COLO668 (cell line): ENCODE data around the gene GNAI1.
A peak's percentile ranks its signal among the peaks of the same experiment; 100 is the strongest.

Experiments used
- DNase-seq: peaks from one replicate; lab custom pipeline; 2025; ENCODE audit not compliant: unreplicated experiment; lab: John Stamatoyannopoulos, UW

The GNAI1 gene

DNA sequence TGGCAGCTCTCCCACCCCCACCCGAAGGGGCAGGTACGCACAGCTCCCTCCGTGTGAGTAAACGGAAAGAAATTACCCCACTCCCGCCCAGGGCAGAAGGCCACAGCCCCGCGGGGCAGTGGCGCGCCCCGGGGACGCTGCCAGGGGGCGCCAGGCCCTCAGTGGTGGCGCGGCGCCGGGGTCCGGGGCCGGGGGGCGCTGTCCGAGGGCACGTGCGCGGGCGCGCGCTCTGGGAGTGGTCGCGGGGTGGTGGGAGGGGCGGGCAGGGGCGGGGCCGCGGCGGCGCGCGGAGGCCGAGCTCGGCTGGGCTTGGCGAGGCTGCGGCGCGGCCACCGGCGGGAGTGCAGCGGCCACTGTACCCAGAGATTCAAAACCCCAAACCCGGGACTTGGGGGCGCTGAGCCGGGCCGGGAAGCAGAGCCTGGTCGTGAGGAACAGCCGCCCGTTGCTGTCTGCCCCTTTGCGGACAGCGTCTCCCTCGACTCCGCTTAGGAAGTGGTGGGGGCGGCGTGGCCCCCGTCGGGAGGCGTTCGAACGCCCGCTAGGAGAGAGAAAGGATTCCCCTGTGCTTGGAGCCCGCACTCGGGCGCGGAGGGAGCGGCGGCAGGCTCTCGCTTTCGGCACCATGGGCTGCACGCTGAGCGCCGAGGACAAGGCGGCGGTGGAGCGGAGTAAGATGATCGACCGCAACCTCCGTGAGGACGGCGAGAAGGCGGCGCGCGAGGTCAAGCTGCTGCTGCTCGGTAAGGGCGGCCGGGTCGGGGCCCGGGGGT is at the start of gene GNAI1:
Gene GNAI1, plus strand, starts transcription at position 296 of the 773 bp plus-strand sequence. Its CDS starts 330 bp downstream, at position 626.
- peak; percentile 79 for DNase-seq

DNA sequence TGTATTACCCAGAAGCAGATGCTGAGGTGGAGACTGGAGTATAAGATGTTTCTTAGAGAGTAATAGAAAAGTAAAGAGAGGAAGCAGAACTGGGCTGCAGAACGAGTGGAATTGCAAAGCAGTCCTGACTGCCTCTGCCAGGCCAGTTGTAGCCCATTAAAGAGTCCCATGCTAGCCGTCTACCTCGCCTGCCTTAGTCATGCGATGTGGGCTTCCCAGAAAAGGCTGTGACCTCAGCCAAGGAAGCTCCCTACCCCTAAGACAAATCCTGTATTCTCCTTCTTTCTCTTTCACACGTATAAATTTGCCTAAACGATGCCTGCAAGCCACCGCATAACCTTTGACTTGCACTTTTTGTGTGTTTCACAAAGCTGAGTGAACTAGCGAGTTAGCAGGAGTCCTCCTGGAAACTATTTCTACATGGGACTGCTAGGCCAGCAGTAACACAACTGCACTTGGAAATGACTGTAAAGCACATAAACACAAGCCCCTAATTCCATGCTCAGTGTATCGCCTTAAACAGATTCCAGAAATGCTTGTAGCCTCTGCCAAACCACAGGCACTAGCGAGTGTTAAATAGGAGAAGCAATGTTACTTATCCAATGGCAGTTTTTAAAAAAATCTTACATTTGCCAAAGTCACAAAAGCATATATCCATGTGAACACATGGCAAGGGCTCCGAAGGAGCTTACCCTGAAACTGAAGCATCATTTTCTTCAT is 47.4 kb upstream of the GNAI1 start:
- DNase-seq = no peak

DNA sequence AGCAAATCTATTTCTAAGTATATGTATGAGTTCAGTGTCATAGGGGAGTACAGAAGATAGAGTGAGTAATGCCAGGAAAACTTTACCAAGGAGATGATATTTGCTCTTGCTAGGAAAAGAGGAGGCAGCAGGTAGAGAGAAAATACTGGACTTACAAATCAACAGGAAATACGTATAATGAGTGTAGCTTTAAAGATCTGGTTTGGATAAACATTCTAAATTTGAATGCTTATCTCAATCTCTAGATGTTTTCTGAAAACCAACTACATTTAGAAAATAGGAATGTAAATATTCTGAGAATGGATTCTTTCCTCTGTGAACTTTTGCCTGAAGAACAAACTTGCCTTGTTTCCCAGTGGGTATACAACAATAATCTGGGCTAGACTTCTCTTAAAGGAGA is 46.9 kb upstream of the GNAI1 start:
- DNase-seq = no peak

DNA sequence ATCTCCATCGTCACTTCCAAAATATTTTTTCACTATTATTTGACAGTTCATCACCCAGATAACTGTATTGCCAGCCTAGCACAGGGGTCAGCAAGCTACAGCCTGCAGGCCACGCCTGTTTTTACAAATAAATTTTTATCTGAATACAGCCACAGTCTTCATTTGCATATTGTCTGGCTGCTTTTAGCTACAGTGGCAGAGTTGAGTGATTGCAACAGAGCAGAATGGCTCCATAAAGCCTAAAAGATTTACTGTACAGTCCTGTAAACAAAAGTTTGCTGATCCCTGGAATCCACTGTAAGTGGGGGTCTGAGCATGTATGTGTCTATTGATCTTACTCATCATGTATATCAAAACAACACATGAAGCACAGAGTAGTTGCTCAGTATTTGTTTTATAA is 45.9 kb upstream of the GNAI1 start:
- no peak for DNase-seq

DNA sequence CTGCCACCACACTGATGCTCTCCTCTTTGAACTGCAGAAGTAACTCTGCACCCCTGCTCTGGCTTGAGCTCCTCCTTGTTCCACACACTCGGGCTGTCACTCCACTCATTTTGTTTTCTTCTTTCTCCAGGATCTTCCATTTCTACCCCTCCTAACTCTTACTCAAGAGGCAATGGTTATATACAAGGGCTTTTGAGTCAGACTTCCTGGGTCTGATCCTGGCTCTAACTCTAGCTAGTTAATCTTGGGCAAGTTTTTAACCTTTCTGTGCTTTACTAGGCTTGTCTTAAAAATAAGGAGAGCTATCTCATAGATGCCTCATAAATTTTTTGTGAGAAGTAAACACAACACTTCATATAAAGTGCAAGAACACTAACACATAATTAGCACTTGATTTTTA is 45.3 kb upstream of the GNAI1 start:
- DNase-seq = no peak

DNA sequence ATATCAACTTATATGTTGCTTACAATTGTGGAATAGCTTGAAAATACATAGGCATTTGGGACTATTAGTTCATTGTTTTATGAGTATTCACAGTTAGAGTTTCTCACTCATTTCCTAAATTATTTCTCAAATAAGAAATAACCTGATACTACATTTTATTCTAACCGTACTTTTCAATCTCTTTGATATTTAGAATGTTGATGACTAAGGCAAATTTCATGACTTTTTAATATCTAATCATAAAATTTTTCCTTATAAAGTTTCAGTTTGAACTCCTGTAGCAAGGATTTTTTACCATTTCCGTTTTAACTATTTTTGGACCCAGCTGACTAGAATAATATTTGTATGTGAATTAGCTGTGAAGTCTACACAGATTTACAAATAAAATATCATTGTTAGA is 41.3 kb upstream of the GNAI1 start:
- DNase-seq = no peak

DNA sequence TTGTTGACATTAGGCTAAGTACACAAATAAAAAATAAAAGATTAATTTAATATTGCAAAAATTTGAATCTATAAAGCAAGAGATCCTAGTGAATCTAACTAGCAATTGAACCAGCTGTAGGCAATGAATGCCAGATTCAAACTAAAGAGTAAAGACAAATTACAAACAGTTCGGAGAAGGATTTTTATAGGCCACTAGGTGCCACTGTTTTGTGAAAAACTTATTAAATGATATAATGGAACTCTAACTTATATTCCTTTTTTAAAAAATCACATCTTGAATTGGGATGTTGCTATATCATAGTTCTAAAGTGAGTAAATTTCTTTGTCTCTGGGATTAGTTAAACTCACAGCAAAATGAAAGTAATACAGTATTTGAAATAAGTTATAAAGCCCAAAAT is 39.1 kb upstream of the GNAI1 start:
- DNase-seq = no peak

DNA sequence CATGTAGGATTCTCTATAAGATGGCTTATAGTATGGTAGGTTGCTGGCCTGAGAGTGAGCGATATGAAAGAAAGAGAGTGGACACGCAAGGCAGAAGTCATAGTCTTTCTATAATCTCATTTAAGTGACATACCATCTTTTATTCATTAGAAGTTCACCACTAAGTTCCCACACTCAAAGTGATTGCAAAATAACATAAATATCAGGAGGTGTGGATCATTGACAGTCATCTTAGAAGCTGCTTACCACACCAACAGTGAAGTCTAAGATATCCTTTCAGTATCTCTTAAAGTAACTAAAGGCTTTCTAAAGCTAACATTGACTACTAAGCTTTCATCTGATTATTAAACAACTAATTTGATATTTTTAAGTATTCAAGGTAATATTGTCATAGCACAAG is 36.9 kb upstream of the GNAI1 start:
- no peak for DNase-seq

DNA sequence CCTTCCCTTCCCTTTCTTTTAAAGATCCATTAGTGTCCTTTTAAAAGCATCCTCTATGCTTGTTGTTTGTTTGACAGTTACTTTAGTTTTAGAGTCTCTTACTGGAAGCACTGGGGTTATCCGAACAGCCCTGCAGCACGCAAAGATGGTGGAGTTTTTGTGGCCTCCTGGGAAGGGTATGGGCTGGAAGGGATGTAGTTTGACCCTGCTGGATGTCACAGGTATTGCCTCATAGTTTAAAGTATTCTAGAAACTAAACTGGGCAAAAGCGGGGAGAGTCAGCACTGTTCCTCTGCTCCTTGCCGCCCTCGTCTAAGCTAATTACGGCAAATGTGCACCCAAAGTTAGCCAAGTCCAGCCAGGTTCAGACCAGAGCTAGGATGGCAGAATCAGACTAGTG is 35.8 kb upstream of the GNAI1 start:
- DNase-seq = no peak

DNA sequence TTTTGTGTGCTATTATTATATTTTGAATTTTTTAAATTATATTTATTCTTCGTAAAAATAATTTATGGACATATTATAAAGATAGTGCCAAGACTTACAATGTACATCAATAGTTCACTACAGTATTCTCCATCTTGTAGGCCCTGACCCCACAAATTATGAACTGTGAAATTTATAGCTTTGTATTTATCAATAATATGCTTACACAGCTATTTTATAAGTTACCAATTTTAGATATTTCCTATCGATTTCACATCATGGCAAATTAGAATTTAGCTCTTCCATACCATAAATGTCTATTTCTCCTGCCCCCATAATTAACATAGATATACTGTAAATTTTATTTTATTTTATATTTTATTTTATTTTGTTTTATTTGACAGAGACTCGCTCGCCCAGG is 34.4 kb upstream of the GNAI1 start:
- no peak for DNase-seq

DNA sequence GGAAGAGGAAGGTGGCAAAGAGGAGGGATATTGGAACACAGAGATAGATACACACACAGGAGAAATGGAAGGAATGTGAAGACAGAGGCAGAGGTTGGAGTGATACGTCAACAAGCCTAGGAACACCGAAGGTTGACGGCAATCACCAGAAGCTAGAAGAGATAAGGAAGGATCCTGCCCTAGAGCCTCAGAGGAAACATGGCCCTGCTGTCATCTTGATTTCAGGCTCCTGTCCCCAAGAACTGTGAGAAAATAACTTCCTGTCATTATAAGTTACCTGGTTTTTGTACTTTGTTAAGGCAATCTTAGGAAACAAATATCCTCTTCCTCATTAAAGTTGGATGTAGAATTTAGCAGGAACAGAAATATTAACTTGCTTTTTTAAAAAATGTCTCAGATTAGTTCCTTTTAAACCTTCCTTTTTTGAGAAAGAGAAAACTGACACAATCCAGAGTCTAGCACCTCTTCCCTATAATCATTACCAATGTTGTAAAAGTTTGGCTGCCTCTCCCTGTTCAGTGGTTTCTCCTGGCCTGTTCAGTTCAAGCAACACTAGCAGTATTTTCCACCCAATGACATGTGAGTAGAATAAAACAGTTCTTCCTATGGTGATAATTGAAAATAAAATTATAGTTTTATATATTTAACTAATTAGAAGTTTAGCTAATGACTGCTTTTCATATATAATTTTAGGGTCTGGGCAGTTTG is 28.8 kb upstream of the GNAI1 start:
- DNase-seq = no peak

DNA sequence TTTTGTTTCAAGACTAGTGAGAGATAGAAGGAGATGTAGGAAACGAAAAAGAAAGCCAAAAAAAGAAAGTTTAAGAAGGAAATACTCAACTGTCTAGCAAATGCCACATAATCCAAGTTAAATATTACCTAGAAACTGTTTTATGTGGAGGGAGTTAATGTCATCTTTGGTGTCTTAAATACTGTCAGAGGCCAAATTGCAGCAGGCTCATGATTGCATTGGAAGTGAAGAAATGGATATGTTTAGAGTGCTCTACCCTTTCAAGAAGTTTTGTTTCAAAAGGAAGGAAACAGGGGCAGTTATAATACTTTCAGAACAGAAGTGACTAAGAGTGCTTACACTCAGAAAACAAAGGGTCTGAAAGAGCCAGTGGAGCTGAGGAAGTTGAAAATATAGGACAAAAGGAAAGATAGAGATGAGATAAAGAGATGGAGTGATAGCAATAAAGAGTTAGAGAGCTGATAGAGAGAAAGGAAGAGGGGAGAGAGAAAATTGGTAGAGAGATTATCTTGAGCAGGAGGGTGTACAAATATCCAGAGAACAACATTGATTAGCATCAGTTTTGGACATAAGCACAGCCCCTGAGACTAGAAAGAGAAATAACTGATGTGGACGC is 28.0 kb upstream of the GNAI1 start:
- DNase-seq = no peak

DNA sequence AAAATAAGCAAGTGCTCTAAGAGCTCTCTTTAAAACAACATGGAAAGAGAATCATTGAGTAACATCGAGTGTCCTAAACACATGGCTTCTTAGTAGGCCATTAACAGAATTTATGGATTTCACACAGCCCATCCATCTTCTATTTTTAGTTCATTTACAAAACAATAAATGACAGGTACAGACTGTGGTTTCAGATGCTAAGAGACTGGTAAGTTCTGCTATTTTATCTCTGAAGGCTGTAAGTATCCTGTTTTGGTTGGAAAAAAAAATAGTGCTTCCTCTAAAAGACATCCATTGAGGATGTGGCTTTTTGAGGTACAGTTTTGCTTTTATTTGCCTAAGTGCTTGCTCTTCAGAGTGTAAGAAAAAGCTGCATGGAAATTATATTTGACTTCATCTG is 27.4 kb upstream of the GNAI1 start:
- no peak for DNase-seq

DNA sequence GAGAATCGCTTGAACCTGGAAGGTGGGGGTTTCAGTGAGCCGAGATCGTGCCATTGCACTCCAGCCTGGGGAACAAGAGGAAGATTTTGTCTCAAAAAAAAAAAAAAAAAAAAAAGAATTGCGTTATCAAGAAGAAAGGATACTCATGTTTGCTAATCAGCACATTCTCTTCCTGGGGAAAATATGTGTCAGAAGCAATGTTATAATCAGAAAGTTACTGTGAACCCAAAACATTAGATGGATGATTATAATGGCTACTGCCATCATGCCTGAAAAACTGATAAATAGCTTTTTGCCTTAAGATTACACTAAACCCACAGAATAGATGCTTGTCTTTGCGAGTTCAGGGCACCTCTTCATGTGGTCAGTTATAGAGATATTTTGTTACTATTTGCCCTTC is 24.3 kb upstream of the GNAI1 start:
- no peak for DNase-seq

DNA sequence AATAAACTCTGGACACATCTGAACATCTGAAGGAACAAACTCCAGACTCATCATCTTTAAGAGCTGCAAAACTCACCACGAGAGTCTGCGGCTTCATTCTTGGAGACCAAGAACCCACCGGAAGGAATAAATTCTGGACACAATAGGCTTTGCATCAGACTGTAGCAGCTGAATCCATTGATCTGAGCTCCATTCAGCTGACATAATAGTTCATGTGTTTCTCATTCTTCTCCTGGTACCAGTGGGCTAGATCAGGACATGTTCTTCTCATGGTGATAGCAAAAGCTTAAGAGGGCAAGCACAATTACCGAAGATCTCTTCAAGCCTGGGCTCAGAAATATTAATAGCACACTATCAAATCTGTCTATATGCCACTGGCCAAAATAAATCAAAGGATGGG is 20.5 kb upstream of the GNAI1 start:
- no peak for DNase-seq

DNA sequence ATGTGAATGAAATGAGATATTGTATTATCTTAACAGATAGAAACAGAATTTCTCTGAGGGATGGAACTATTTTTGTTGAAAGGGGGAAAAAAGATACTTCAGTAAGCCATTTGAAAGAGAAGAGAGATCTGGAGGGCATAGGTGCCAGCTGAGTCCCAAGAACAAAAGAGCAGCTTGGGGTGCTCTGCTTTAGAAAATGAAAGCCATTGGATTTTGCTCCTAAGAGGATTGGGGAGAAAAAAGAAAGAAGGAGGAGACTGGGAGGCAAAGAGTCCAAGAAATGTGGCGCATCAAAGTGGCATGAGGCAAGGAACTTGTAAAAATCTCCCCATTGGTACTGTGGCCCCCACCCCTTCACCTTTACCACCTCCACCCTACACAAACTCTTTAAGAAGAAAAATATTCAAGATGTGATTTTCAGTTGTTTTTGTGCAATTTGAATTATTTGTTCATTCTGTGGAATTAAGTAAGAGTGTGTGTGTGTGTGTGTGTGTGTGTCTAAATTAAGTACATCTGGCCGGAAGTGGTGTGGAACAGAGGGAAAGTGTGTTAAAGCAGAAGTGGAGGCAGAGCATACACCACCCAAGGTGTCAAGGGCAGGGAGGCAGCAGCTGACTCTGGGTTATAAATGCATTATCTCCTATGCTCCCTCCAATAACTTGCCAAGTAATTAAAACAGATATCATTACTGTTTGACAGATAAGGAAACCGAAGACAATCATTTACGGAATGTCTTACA is 9.9 kb upstream of the GNAI1 start:
- DNase-seq = no peak

DNA sequence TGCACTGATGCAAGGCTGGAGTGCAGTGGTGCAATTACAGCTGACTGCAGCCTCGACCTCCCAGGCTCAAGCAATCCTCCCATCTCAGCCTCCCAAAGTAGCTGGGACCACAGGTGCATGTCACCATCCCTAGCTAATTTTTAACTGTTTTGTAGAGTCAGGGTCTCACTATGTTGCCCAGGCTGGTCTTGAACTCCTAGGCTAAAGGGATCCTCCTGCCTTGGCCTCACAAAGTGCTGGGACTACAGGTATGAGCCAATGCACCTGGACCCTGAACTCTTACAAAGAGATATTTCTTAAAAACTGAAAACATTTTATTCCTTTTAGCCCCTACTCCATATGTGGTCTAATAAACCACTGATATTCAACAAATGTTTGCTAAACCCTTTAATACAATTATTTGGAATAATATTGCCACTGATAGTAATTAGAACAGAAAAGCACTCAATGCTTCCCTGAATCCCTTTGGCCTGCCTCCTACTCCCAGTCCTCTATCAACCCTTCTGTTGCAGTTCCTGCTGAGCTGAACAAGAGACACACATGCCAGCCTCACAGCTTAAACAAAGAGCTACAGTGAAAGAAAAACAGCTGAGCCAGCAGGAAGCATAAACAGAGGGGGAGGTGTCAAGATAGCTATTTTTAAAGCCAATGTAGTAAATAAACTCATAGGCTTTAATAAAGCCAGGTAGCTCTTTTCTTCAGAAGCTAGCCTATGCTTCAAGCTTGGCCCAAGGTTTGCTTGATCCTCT is 7.0 kb upstream of the GNAI1 start:
- peak; percentile 16 for DNase-seq

DNA sequence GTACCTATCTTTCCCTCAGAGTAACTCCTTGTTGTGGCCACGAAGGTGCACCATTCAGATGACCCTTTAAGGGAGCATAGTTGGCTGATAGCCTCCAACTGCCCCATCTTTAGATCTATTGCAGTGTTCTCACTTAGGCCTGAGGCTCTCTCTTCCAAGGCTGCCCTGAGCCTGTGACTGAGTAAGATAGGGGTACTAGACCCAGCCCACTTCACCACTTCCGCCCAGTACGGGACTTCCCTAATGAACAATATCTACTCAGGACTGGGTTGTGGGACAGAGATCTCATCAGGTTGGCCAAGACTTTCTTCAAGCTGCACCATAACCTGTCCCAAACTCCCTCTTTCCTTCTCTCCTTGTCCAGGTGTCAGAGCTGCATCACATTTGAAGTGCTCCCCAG is 5.7 kb upstream of the GNAI1 start:
- DNase-seq = no peak

DNA sequence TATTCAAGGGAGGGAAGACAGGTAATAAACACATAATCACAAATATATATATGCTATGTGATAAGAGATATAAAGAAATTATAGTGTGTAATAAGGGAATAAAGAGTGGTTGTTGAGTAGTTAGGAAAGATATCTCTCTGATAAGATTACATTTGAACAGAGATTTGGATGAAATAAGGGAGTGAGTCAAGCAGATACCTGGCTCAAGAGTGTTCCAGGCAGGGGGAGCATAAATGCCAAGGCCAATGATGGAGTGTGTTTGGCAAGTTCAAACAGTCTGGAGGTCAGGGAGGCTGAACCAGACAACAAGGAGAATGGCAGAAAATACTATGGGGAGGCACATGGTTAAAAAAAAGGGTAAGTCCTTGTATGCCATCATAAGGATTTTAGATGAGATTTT is 4.8 kb upstream of the GNAI1 start:
- DNase-seq = no peak
